ENCODE results near the gene PDE4B. TPM values are rescaled to one million over a fixed set of nuclear protein-coding genes. Genes with fewer than 3 reads are reported as not detected.

PDE4B gene
- total RNA-seq, 1 experiment from 2014 or later: 1.4 TPM

GRCh38 chr1:66025188-66025587, 232.5 kb downstream of the PDE4B start:
- no peaks in the 10 kb centered on the region for H3F3A ChIP-seq (ENCODE audit: low read length, unreplicated experiment)
- ChIA-PET CTCF (no interaction called here), POLR2A (ENCODE audit: unreplicated experiment) (no interaction called here)
- DNase-seq (no peak), ATAC-seq (no peak)
- H3K9ac ChIP-seq (ENCODE audit: low read length): no peak overlapping the region
- H3K4me2 ChIP-seq (ENCODE audit: low read length): no peak overlapping the region
- no peaks in the 10 kb centered on the region for H3K9me3 ChIP-seq (ENCODE audit: low read length)
- no peaks in the 10 kb centered on the region for H3K27me3 ChIP-seq (ENCODE audit: low read length)
- intact Hi-C loops (cut with micrococcal nuclease): no loop called here
- no peaks in the 10 kb centered on the region for H3K36me3 ChIP-seq (ENCODE audit: low read depth, low read length)
- no peaks in the 10 kb centered on the region for H3K79me2 ChIP-seq (ENCODE audit: low read length)
- H4K20me1 ChIP-seq (ENCODE audit: low read length): no peaks in the 10 kb centered on the region
- H3K4me1 ChIP-seq (ENCODE audit: insufficient read depth, low read length): no peaks in the 10 kb centered on the region
- no peak overlapping the region for H3K4me3 ChIP-seq (ENCODE audit: low read length)
- H3K9me2 ChIP-seq (replicated peaks; ENCODE audit: low read length): no peaks in the 10 kb centered on the region
- BruUV-seq (replicated peaks): no TSS peak
- no peak overlapping the region for H3K27ac ChIP-seq (ENCODE audit: low read length)
- TF ChIP-seq EZH2phosphoT487 (IDR thresholded peaks at IDR 0.05; ENCODE audit: borderline replicate concordance, low read length) (no peak), CTCF (conservative IDR thresholded peaks at IDR 0.05; ENCODE audit: low read depth, low read length) (no peak), EZH2 (IDR thresholded peaks at IDR 0.05; ENCODE audit: low read length, unreplicated experiment) (no peak)
- H2AFZ ChIP-seq (ENCODE audit: low read length): no peak overlapping the region

GRCh38 chr1:66028035-66028434, 235.3 kb downstream of the PDE4B start:
- H2AFZ ChIP-seq (ENCODE audit: low read length): no peak overlapping the region
- DNase-seq: no peak
- H3F3A ChIP-seq (ENCODE audit: low read length, unreplicated experiment): no peaks in the 10 kb centered on the region
- intact Hi-C loops (cut with micrococcal nuclease): no loop called here
- no peak overlapping the region for H3K27ac ChIP-seq (ENCODE audit: low read length)
- TF ChIP-seq EZH2phosphoT487 (IDR thresholded peaks at IDR 0.05; ENCODE audit: borderline replicate concordance, low read length) (no peak), CTCF (conservative IDR thresholded peaks at IDR 0.05; ENCODE audit: low read depth, low read length) (no peak), EZH2 (IDR thresholded peaks at IDR 0.05; ENCODE audit: low read length, unreplicated experiment) (no peak)
- ChIA-PET CTCF (no interaction called here), POLR2A (ENCODE audit: unreplicated experiment) (no interaction called here)
- no peak overlapping the region for H3K4me3 ChIP-seq (ENCODE audit: low read length)
- no peaks in the 10 kb centered on the region for H4K20me1 ChIP-seq (ENCODE audit: low read length)
- ATAC-seq: no peak
- BruUV-seq (replicated peaks): no TSS peak
- H3K9me3 ChIP-seq (ENCODE audit: low read length): no peaks in the 10 kb centered on the region
- no peak overlapping the region for H3K9ac ChIP-seq (ENCODE audit: low read length)
- no peaks in the 10 kb centered on the region for H3K79me2 ChIP-seq (ENCODE audit: low read length)
- no peaks in the 10 kb centered on the region for H3K36me3 ChIP-seq (ENCODE audit: low read depth, low read length)
- no peaks in the 10 kb centered on the region for H3K4me1 ChIP-seq (ENCODE audit: insufficient read depth, low read length)
- no peak overlapping the region for H3K4me2 ChIP-seq (ENCODE audit: low read length)
- H3K9me2 ChIP-seq (replicated peaks; ENCODE audit: low read length): no peaks in the 10 kb centered on the region
- no peaks in the 10 kb centered on the region for H3K27me3 ChIP-seq (ENCODE audit: low read length)

GRCh38 chr1:66033781-66034180, 241.1 kb downstream of the PDE4B start:
- Histone ChIP-seq H2AFZ (ENCODE audit: low read length) (no peak overlapping the region), H3K9ac (ENCODE audit: low read length) (no peak overlapping the region), H3K4me3 (ENCODE audit: low read length) (no peak overlapping the region), H3F3A (ENCODE audit: low read length, unreplicated experiment) (no peaks in the 10 kb centered on the region), H3K27me3 (ENCODE audit: low read length) (no peaks in the 10 kb centered on the region; the same call in 1 of the 2 replicates), H3K4me2 (ENCODE audit: low read length) (no peak overlapping the region), H3K79me2 (ENCODE audit: low read length) (no peaks in the 10 kb centered on the region), H3K9me2 (replicated peaks; ENCODE audit: low read length) (no peaks in the 10 kb centered on the region), H3K9me3 (ENCODE audit: low read length) (no peaks in the 10 kb centered on the region), H3K27ac (ENCODE audit: low read length) (no peak overlapping the region), H4K20me1 (ENCODE audit: low read length) (no peaks in the 10 kb centered on the region), H3K36me3 (ENCODE audit: low read depth, low read length) (no peaks in the 10 kb centered on the region), H3K4me1 (ENCODE audit: insufficient read depth, low read length) (no peaks in the 10 kb centered on the region)
- ATAC-seq (no peak), DNase-seq (no peak)
- intact Hi-C loops (cut with micrococcal nuclease): no loop called here
- ChIA-PET POLR2A (ENCODE audit: unreplicated experiment) (no interaction called here), CTCF (no interaction called here)
- BruUV-seq (replicated peaks): no TSS peak
- no peak for TF ChIP-seq EZH2 (IDR thresholded peaks at IDR 0.05; ENCODE audit: low read length, unreplicated experiment)
- TF ChIP-seq EZH2phosphoT487 (IDR thresholded peaks at IDR 0.05; ENCODE audit: borderline replicate concordance, low read length): no peak
- TF ChIP-seq CTCF (conservative IDR thresholded peaks at IDR 0.05; ENCODE audit: low read depth, low read length): no peak

All from PC-3 (cell line).